ENCODE results near the gene SSBP3.

DNA sequence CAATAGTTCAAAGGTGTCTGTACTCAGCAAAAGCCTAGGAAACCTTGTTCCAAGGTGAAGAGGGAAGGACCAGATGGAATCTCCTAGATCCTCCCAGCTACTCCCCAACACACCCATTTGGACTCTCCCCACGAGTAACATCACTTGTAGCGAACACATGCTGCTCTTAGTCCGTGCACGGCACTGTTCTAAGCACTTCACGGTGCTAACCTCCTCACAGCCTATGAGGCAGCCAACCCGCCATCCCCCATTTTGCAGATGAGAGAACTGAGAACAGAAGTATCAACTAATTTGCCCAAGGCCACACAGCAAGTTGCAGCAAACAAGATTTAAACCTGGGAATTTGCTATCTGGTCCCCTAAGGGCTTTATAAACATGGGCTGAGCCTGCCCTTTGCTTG is 182.0 kb downstream of the SSBP3 start:
- TF ChIP-seq, protein P1, sequence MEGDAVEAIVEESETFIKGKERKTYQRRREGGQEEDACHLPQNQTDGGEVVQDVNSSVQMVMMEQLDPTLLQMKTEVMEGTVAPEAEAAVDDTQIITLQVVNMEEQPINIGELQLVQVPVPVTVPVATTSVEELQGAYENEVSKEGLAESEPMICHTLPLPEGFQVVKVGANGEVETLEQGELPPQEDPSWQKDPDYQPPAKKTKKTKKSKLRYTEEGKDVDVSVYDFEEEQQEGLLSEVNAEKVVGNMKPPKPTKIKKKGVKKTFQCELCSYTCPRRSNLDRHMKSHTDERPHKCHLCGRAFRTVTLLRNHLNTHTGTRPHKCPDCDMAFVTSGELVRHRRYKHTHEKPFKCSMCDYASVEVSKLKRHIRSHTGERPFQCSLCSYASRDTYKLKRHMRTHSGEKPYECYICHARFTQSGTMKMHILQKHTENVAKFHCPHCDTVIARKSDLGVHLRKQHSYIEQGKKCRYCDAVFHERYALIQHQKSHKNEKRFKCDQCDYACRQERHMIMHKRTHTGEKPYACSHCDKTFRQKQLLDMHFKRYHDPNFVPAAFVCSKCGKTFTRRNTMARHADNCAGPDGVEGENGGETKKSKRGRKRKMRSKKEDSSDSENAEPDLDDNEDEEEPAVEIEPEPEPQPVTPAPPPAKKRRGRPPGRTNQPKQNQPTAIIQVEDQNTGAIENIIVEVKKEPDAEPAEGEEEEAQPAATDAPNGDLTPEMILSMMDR (IDR thresholded peaks at IDR 0.05), result no peak
- TF ChIP-seq POLR2A (IDR thresholded peaks at IDR 0.05), result no peak

All from thyroid gland (tissue), 4 donors.